Esophagus muscularis mucosa (tissue), 3 donors: Measurements from ENCODE around the gene CTXN2.

ENCODE experiments used
- CTCF ChIP-seq, 3 experiments: fragments of 200-600 bp in 2 of 3; fragments of 450-650 bp in 1 of 3; sonication (generic) in 2 of 3; IDR thresholded peaks; one replicate each; pipeline ENCODE4 v1.5.1; 2017 to 2019; ENCODE audit warnings: antibody characterized with exemption in 3 of 3, mild to moderate bottlenecking in 2 of 3, moderate library complexity in 1 of 3
- EP300 ChIP-seq: sonication (generic); formaldehyde crosslinking; IDR thresholded peaks from one replicate; pipeline ENCODE4 v1.6.1; 2017; ENCODE audit warnings: antibody characterized with exemption

- TF ChIP-seq EP300 = no peak
- TF ChIP-seq CTCF (IDR thresholded peaks at IDR 0.05) = no peak
Observed at GRCh38 chr15:48221261-48221660, 29.8 kb downstream of the CTXN2 start.
